GM23338 (cell line): Measurements from ENCODE around the gene MRS2. TPM values are rescaled to one million over a fixed set of nuclear protein-coding genes. Genes with fewer than 3 reads are reported as not detected.

Source experiments
- ATAC-seq: fragments of 200-7000 bp; cut with Tn5 transposase; 3 replicates; pipeline ENCODE4 v1.9.1; 2020
- DNase-seq: peaks from one replicate; pipeline ENCODE4 v3.0.0-alpha.2; 2015; ENCODE audit warnings: low spot score
- H2AFZ ChIP-seq: fragments of 200-600 bp; sonication (generic); 2 replicates; pipeline ENCODE4 v1.8.0; 2016; ENCODE audit warnings: antibody characterized with exemption, mild to moderate bottlenecking, moderate library complexity
- H3F3A ChIP-seq: fragments of 200-600 bp; sonication (generic); replicated peaks from 2 replicates; pipeline ENCODE4 v1.8.0; 2017; ENCODE audit warnings: antibody characterized with exemption, mixed run types, low read depth
- H3K27ac ChIP-seq: fragments of 200-600 bp; sonication (generic); 2 replicates; pipeline ENCODE4 v1.6.1; 2016; ENCODE audit warnings: low read depth
- H3K27me3 ChIP-seq: fragments of 200-600 bp; sonication (generic); 2 replicates; pipeline ENCODE4 v1.8.0; 2016; ENCODE audit warnings: mild to moderate bottlenecking, mixed run types, moderate library complexity; ENCODE audit not compliant: insufficient read depth
- H3K36me3 ChIP-seq: fragments of 200-600 bp; sonication (generic); 2 replicates; pipeline ENCODE4 v1.8.0; 2016; ENCODE audit warnings: mild to moderate bottlenecking; ENCODE audit not compliant: insufficient read depth
- H3K4me1 ChIP-seq: fragments of 200-600 bp; sonication (generic); 2 replicates; pipeline ENCODE4 v1.8.0; 2016; ENCODE audit warnings: mild to moderate bottlenecking, moderate library complexity; ENCODE audit not compliant: insufficient read depth
- H3K4me2 ChIP-seq: fragments of 200-600 bp; sonication (generic); 2 replicates; pipeline ENCODE4 v1.7.1; 2017; ENCODE audit warnings: mixed run types
- H3K4me3 ChIP-seq: fragments of 200-600 bp; sonication (generic); 2 replicates; pipeline ENCODE4 v1.6.1; 2016; ENCODE audit warnings: mixed run types
- H3K79me2 ChIP-seq: fragments of 200-600 bp; sonication (generic); replicated peaks from 2 replicates; pipeline ENCODE4 v1.8.0; 2017; ENCODE audit warnings: mild to moderate bottlenecking; ENCODE audit not compliant: insufficient read depth
- H3K9me2 ChIP-seq: fragments of 200-600 bp; sonication (generic); 2 replicates; pipeline ENCODE4 v1.8.0; 2017; ENCODE audit not compliant: insufficient read depth
- H4K20me1 ChIP-seq: fragments of 200-600 bp; sonication (generic); replicated peaks from 2 replicates; pipeline ENCODE4 v1.8.0; 2017; ENCODE audit warnings: mild to moderate bottlenecking; ENCODE audit not compliant: insufficient read depth
- H3K27ac Mint-ChIP-seq: 2 replicates; pipeline ENCODE4 v1.8.0; 2020; ENCODE audit warnings: inconsistent platforms, mild to moderate bottlenecking, moderate library complexity, mixed read lengths
- H3K27me3 Mint-ChIP-seq: 3 replicates; pipeline ENCODE4 v1.8.0; 2022; ENCODE audit warnings: low read depth, mild to moderate bottlenecking, moderate library complexity, mixed read lengths, inconsistent platforms; ENCODE audit not compliant: insufficient read depth, poor library complexity
- H3K36me3 Mint-ChIP-seq: 3 replicates; pipeline ENCODE4 v1.8.0; 2021; ENCODE audit warnings: low read depth, mild to moderate bottlenecking, inconsistent platforms, moderate library complexity, mixed read lengths
- H3K4me1 Mint-ChIP-seq: 3 replicates; pipeline ENCODE4 v1.8.0; 2020; ENCODE audit warnings: mild to moderate bottlenecking, inconsistent platforms, mixed read lengths
- H3K4me3 Mint-ChIP-seq: 3 replicates; pipeline ENCODE4 v1.8.0; 2021; ENCODE audit warnings: moderate library complexity, mild to moderate bottlenecking, inconsistent platforms, mixed read lengths
- H3K9me3 Mint-ChIP-seq: 3 replicates; pipeline ENCODE4 v1.8.0; 2020; ENCODE audit warnings: moderate library complexity, mild to moderate bottlenecking, inconsistent platforms, mixed read lengths
- CREB1 ChIP-seq: fragments of 250-450 bp; sonication (Bioruptor Pico); IDR thresholded peaks from 2 replicates; pipeline ENCODE4 v1.5.0; 2020; ENCODE audit warnings: low read depth, mild to moderate bottlenecking, moderate library complexity
- CTCF ChIP-seq, 2 experiments: fragments of 200-600 bp in 1 of 2; sonication (generic) in 1 of 2; conservative IDR thresholded peaks; 2 replicates each; pipeline versions ENCODE4 v1.5.1 to v1.6.1; 2016 to 2017; ENCODE audit warnings: antibody characterized with exemption in 2 of 2, low read depth in 2 of 2, mild to moderate bottlenecking in 2 of 2, moderate library complexity in 1 of 2
- ETS1 ChIP-seq: IDR thresholded peaks from 2 replicates; pipeline ENCODE4 v1.6.1; 2016; ENCODE audit warnings: antibody characterized with exemption
- EZH2 ChIP-seq: fragments of 200-600 bp; sonication (generic); IDR thresholded peaks from one replicate; pipeline ENCODE4 v1.8.0; 2017; ENCODE audit warnings: antibody characterized with exemption, mild to moderate bottlenecking, low read depth; ENCODE audit not compliant: unreplicated experiment
- EZH2phosphoT487 ChIP-seq: fragments of 200-600 bp; sonication (generic); IDR thresholded peaks from one replicate; pipeline ENCODE4 v1.8.1; 2018; ENCODE audit warnings: antibody characterized with exemption; ENCODE audit not compliant: unreplicated experiment
- JUNB ChIP-seq: IDR thresholded peaks from one replicate; pipeline ENCODE4 v1.6.1; 2016; ENCODE audit warnings: antibody characterized with exemption; ENCODE audit not compliant: unreplicated experiment
- NANOG ChIP-seq: IDR thresholded peaks from 2 replicates; pipeline ENCODE4 v1.6.1; 2016; ENCODE audit warnings: antibody characterized with exemption, borderline replicate concordance
- POLR2AphosphoS5 ChIP-seq: IDR thresholded peaks from 2 replicates; pipeline ENCODE4 v1.6.1; 2016; ENCODE audit warnings: antibody characterized with exemption, low read depth
- REST ChIP-seq: IDR thresholded peaks from one replicate; pipeline ENCODE4 v1.6.1; 2018; ENCODE audit warnings: antibody characterized with exemption; ENCODE audit not compliant: unreplicated experiment
- STAT1 ChIP-seq: IDR thresholded peaks from one replicate; pipeline ENCODE4 v1.6.1; 2016; ENCODE audit warnings: antibody characterized with exemption; ENCODE audit not compliant: unreplicated experiment
- ZNF114 ChIP-seq: fragments of 250-450 bp; sonication (Bioruptor Pico); IDR thresholded peaks from 2 replicates; pipeline ENCODE4 v1.5.0; 2020; ENCODE audit warnings: mild to moderate bottlenecking, moderate library complexity
- ZNF331 ChIP-seq: fragments of 250-450 bp; sonication (Bioruptor Pico); IDR thresholded peaks from 2 replicates; pipeline ENCODE4 v1.5.0; 2020; ENCODE audit warnings: low read depth, mild to moderate bottlenecking, moderate library complexity
- ZNF462 ChIP-seq: fragments of 250-450 bp; sonication (Bioruptor Pico); IDR thresholded peaks from 2 replicates; pipeline ENCODE4 v1.5.0; 2020; ENCODE audit warnings: mild to moderate bottlenecking, moderate library complexity
- polyA plus RNA-seq: library from polyadenylated mRNA; unstranded; fragments of >200 nt; fragmentation: Nextera tagmentation; extraction: Ambion mirVana; gene quantifications from 2 replicates; pipeline ENCODE4 v1.2.1, GENCODE V29; 2016
- total RNA-seq: library from RNA; depleted of rRNA; stranded (reverse); fragments of >200 nt; shearing (Covaris generic); gene quantifications from 2 replicates; pipeline ENCODE4 v1.2.3, GENCODE V29; 2014

Gene MRS2
- total and polyA plus RNA-seq, 2 experiments from 2014 or later = 80.9 to 125 TPM

GRCh38 chr6:24391208-24391607 lies 11.5 kb upstream of the MRS2 start:
- 0 out of 2 replicates have a peak, but pooled peaks cover 4% of the 10 kb centered on the region for H3K9me2 ChIP-seq
- H3K36me3 ChIP-seq = no peaks in the 10 kb centered on the region
- Mint-ChIP-seq H3K4me1 (no peaks in the 10 kb centered on the region), H3K36me3 (peaks cover 6% of the 10 kb centered on the region), H3K4me3 (no peak overlapping the region), H3K27ac (no peak overlapping the region), H3K9me3 (peaks cover 6% of the 10 kb centered on the region), H3K27me3 (peaks cover 5% of the 10 kb centered on the region)
- no peaks in the 10 kb centered on the region for H3K79me2 ChIP-seq
- H4K20me1 ChIP-seq = no peaks in the 10 kb centered on the region
- no peaks in the 10 kb centered on the region for H3F3A ChIP-seq
- no peak overlapping the region for H3K4me2 ChIP-seq
- ATAC-seq = no peak
- no peaks in the 10 kb centered on the region for H3K27me3 ChIP-seq
- no peak for DNase-seq
- H3K4me1 ChIP-seq = no peaks in the 10 kb centered on the region
- TF ChIP-seq NANOG (no peak), ZNF114 (CRISPR knock-in tag) (no peak), POLR2AphosphoS5 (no peak), REST (no peak), EZH2 (no peak), CTCF (conservative IDR thresholded peaks at IDR 0.05; ENCODE audit: low read depth in 2 of 2) (no peak), ZNF462 (CRISPR knock-in tag) (no peak), ZNF331 (CRISPR knock-in tag) (no peak), CREB1 (CRISPR knock-in tag) (no peak), ETS1 (no peak), JUNB (no peak), EZH2phosphoT487 (no peak), STAT1 (no peak)
- H3K4me3 ChIP-seq = no peak overlapping the region
- H2AFZ ChIP-seq = no peak overlapping the region
- H3K27ac ChIP-seq = no peak overlapping the region
